GM12878 (cell line): ENCODE results near the gene INTS14.

Experiments used
- CBX3 ChIP-seq: fragments of 200-600 bp; sonication (generic); IDR thresholded peaks from 2 replicates; pipeline ENCODE4 v1.6.1; 2016; ENCODE audit warnings: low read depth, borderline replicate concordance
- CEBPB ChIP-seq, 2 experiments: fragments of 150-350 bp in 1 of 2; IDR thresholded peaks; 2 replicates each; pipeline ENCODE4 v1.6.1; 2012 to 2014; ENCODE audit warnings: low read depth in 2 of 2, low read length in 2 of 2, borderline replicate concordance in 1 of 2, inconsistent platforms in 1 of 2
- EP300 ChIP-seq, 2 experiments: fragments of 150-350 bp in 1 of 2; IDR thresholded peaks; 2 replicates each; pipeline ENCODE4 v1.6.1; 2011 to 2012; ENCODE audit warnings: low read depth in 2 of 2, low read length in 2 of 2, borderline replicate concordance in 1 of 2, improper control_type of control experiment in 1 of 2, inconsistent platforms in 1 of 2; ENCODE audit not compliant: control insufficient read depth in 1 of 2
- MYC ChIP-seq: IDR thresholded peaks from 2 replicates; pipeline ENCODE4 v1.6.1; 2011; ENCODE audit warnings: mild to moderate bottlenecking, low read length, moderate library complexity, inconsistent platforms; ENCODE audit not compliant: insufficient read depth, insufficient replicate concordance, insufficient read length, severe bottlenecking
- NFIC ChIP-seq: IDR thresholded peaks from 2 replicates; pipeline ENCODE4 v1.6.1; 2012; ENCODE audit warnings: low read depth, mild to moderate bottlenecking, inconsistent platforms, low read length, moderate library complexity
- POLR2A ChIP-seq: IDR thresholded peaks from 2 replicates; pipeline ENCODE4 v1.6.1; 2011; ENCODE audit warnings: low read depth, mild to moderate bottlenecking, low read length
- SRF ChIP-seq, 2 experiments: IDR thresholded peaks; 2 replicates each; pipeline ENCODE4 v1.6.1; 2011; ENCODE audit warnings: low read depth in 2 of 2, low read length in 2 of 2, mild to moderate bottlenecking in 1 of 2, moderate library complexity in 1 of 2
- TF ChIP-seq, protein P1 (sequence below), 3 experiments: IDR thresholded peaks in 2 of 3; conservative IDR thresholded peaks in 1 of 3; 2 replicates each; pipeline ENCODE4 v1.5.1; 2011; ENCODE audit warnings: low read depth in 3 of 3, low read length in 3 of 3, mild to moderate bottlenecking in 3 of 3, control low read depth in 2 of 3, moderate library complexity in 2 of 3, inconsistent platforms in 1 of 3, mixed read lengths in 1 of 3; ENCODE audit not compliant: control insufficient read depth in 2 of 3, insufficient read depth in 1 of 3; ENCODE audit errors: extremely low read depth in 1 of 3
- TF ChIP-seq, protein P2 (sequence below): IDR thresholded peaks from 2 replicates; pipeline ENCODE4 v1.6.1; 2012; ENCODE audit warnings: mild to moderate bottlenecking, low read depth, low read length

DNA sequence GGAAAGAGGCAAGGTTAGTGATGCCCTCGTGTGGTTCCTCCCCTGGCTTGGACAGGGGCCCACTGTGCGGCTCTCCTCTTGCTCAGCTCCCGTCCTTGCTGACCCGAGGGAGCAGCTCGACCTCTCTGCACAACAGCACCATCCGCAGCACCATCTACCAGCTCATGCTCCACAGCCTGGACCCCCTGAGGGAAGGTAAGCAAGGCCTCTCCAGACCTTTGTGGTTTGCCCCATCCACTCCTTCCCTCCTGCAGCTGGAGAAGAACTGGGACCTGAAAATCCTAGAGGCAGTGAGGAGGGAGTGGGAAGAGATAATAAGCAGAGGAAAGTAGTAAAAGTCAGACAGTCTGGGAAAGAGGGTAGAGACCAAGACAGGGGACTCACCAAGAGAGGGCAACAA lies 28.6 kb upstream of the INTS14 start:
- no peak for TF ChIP-seq CBX3
- TF ChIP-seq SRF (IDR thresholded peaks at IDR 0.05; ENCODE audit: low read depth in 2 of 2, low read length in 2 of 2) = no peak
- no peak for TF ChIP-seq NFIC
- no peak for TF ChIP-seq EP300 (IDR thresholded peaks at IDR 0.05; ENCODE audit: borderline replicate concordance in 1 of 2, control insufficient read depth in 1 of 2, low read depth in 2 of 2, low read length in 2 of 2)
- TF ChIP-seq, protein P1, sequence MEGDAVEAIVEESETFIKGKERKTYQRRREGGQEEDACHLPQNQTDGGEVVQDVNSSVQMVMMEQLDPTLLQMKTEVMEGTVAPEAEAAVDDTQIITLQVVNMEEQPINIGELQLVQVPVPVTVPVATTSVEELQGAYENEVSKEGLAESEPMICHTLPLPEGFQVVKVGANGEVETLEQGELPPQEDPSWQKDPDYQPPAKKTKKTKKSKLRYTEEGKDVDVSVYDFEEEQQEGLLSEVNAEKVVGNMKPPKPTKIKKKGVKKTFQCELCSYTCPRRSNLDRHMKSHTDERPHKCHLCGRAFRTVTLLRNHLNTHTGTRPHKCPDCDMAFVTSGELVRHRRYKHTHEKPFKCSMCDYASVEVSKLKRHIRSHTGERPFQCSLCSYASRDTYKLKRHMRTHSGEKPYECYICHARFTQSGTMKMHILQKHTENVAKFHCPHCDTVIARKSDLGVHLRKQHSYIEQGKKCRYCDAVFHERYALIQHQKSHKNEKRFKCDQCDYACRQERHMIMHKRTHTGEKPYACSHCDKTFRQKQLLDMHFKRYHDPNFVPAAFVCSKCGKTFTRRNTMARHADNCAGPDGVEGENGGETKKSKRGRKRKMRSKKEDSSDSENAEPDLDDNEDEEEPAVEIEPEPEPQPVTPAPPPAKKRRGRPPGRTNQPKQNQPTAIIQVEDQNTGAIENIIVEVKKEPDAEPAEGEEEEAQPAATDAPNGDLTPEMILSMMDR (IDR thresholded peaks at IDR 0.05 in 2 of 3, conservative IDR thresholded peaks at IDR 0.05 in 1 of 3; ENCODE audit: control insufficient read depth in 2 of 3, extremely low read depth in 1 of 3, insufficient read depth in 1 of 3, low read depth in 3 of 3, low read length in 3 of 3) = no peak; a peak in 1 of 6 replicates
- no peak for TF ChIP-seq CEBPB (IDR thresholded peaks at IDR 0.05; ENCODE audit: borderline replicate concordance in 1 of 2, low read depth in 2 of 2, low read length in 2 of 2)
- no peak for TF ChIP-seq POLR2A
- TF ChIP-seq MYC = no peak
- TF ChIP-seq, protein P2, sequence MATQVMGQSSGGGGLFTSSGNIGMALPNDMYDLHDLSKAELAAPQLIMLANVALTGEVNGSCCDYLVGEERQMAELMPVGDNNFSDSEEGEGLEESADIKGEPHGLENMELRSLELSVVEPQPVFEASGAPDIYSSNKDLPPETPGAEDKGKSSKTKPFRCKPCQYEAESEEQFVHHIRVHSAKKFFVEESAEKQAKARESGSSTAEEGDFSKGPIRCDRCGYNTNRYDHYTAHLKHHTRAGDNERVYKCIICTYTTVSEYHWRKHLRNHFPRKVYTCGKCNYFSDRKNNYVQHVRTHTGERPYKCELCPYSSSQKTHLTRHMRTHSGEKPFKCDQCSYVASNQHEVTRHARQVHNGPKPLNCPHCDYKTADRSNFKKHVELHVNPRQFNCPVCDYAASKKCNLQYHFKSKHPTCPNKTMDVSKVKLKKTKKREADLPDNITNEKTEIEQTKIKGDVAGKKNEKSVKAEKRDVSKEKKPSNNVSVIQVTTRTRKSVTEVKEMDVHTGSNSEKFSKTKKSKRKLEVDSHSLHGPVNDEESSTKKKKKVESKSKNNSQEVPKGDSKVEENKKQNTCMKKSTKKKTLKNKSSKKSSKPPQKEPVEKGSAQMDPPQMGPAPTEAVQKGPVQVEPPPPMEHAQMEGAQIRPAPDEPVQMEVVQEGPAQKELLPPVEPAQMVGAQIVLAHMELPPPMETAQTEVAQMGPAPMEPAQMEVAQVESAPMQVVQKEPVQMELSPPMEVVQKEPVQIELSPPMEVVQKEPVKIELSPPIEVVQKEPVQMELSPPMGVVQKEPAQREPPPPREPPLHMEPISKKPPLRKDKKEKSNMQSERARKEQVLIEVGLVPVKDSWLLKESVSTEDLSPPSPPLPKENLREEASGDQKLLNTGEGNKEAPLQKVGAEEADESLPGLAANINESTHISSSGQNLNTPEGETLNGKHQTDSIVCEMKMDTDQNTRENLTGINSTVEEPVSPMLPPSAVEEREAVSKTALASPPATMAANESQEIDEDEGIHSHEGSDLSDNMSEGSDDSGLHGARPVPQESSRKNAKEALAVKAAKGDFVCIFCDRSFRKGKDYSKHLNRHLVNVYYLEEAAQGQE = no peak
